HG03565 (cell line): ENCODE measurements around the gene ZNF467.

Source experiments
- ATAC-seq: cut with Tn5 transposase; IDR thresholded peaks from one replicate; pipeline ENCODE4 v1.9.1; 2021; ENCODE audit warnings: mild to moderate bottlenecking, moderate library complexity; ENCODE audit not compliant: unreplicated experiment

Gene ZNF467

GRCh38 chr7:149772241-149772955, 990 bp downstream of the ZNF467 start:
- no peak for ATAC-seq

- ATAC-seq, result peak; percentile 84
Measured at GRCh38 chr7:149771720-149772240, 1.6 kb downstream of the ZNF467 start.

GRCh38 chr7:149770728-149771636, 2.4 kb downstream of the ZNF467 start:
- no peak for ATAC-seq

DNA sequence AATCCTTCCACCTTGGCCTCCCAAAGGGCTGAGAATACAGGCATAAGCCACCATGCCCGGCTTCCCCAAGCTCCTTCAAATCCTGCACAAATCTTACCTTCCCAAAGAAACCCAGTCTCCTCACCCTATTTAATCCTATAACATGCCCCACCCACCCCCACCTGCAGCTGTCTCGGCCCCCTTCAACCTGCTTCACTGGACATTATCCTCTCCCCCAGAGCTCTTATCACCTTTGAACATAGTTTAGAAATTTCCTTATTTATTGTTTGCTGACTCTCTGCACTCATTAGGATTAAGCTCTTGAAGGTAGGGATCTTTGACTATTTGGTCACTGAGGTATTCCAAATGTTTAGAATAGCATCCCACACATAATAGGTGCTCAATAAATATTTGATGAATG, 3.5 kb downstream of the ZNF467 start:
- ATAC-seq, result no peak

DNA sequence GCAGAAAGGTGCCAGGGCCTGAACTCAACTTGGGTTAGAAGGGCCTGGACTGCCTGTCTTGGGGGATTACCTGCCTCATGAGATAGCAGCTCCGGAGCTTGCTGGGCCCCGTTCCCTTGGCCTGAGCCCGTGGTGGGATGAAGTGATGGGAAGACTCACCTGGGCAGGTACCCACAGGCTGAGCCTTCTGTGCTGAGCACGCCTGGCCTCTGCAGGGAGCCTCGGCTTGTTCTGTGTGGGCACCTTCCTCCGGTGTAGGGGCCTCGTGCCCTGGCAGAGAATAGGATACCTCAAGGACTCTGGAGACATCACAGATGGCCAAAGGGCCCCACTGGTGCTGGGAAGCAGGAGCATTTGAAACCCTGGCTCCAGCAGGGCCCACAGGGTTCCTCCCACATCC, 4.5 kb downstream of the ZNF467 start:
- ATAC-seq, result no peak

DNA sequence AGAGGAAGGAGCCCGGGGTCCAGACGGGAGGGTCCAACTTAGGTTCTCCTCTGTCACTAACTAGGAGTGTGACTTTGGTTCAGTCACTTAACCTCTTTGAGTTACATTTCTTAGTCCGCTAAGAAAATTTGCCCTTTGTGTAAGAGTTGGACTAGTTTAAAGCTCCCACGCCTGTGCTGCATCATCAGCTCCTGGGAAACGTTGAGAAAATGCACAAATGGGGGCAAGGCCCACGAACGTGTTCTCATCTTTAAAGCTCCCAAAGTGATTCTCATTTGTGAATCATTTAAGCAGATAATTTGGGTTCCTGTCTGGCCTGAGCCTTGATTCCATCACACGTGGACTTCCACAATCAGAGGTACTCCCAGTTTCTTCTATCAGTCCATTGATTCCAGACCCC, 6.3 kb downstream of the ZNF467 start:
- no peak for ATAC-seq

DNA sequence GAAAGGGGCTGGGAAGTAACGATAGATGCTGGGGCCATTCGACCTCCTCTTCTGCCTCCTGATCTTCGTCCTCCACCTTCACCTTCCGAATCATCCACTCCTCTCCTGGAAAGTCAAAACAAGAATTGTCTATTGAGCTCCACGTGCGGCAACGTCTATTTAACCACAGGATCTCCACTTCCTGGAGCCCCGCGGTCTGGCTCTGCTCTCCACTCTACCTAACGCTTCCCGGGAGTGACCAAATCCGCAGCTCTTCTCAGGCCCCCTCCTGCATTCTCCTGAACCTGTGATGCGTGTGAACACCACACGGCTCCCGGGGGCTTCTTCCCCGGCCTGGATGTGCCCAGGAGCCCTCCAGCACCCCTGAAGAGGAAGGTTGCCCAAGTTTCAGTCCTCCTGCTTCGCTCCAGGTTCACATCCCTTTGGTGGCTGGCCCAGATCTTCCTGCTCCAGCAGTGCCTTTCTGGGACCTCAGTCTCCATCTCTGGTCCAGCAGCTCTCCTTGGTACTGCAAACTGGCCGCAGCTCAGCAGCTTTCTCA, 7.2 kb downstream of the ZNF467 start:
- ATAC-seq, result no peak

DNA sequence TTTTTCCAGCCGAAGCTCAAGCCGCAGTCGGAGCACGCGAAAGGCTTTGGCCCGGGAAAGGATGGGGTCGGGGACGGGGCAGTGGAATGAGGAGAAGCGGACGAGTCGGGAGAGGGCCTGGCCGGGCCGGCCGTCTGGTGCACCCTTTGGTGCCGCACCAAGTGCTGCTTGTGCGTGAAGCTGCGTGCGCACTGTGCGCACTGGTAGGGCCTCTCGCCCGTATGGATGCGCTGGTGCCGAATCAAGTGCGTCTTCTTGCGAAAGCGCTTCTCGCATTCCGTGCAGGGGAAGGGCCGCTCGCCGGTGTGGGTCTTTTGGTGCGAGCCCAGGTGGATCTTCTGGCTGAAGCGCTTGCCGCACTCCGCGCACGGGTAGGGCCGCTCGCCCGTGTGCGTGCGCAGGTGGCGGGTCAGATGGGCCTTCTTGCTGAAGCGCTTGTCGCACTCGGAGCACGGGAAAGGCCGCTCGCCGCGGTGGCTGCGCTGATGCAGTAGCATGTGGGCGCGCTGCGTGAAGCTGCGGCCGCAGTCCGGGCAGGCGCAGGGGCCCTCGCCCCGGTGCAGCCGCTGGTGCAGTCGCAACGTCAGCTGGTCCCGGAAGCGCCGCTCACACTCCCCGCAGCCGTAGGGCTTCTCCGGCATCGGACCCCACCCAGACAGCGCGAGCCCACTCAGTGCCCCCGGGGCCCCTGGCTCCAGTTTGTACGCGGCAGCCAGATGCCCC, 7.8 kb downstream of the ZNF467 start:
- ATAC-seq, result no peak

DNA sequence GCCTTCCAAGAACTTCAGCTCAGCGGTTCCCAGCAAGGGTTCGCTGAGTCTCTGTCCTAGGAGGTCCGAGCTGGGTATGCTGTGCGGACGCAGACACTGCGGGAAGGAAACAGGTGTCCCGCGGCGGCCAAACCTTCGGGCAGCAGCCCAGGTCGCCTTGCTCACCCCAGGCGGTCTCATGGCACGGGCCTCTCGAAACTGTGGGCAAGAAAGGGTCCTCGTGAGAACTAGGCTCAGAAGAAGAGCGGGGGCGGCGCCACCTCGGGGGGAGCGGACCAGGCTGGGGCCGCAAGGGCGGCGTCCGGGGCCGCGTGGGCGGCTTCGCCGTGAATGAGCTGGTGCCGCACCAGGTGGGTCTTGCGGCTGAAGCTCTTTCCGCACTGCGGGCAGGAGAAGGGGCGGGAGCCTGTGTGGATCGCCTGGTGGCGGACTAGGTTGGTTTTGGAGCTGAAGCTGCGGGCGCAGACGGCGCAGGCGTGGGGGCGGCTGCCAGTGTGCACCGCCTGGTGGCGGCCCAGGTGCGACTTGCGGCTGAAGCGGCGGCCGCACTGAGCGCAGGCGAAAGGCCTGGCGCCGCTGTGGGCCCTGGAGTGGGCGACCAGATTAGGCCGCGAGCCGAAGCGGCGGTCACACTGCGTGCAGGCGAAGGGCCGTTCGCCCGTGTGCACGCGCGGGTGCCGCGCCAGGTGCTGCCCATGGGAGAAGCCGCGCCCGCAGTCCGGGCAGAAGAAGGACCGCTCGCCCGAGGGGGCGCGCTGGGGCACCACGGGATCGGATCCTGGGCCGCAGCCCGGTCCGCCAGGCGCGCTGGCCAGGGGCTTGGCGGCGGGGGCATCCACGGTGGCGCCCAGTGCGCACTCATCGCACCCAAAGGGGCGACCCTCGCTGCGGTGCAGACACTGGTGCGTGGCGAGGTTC, 8.6 kb downstream of the ZNF467 start:
- ATAC-seq, result no peak

GRCh38 chr7:149763563-149764240, 9.7 kb downstream of the ZNF467 start:
- no peak for ATAC-seq

DNA sequence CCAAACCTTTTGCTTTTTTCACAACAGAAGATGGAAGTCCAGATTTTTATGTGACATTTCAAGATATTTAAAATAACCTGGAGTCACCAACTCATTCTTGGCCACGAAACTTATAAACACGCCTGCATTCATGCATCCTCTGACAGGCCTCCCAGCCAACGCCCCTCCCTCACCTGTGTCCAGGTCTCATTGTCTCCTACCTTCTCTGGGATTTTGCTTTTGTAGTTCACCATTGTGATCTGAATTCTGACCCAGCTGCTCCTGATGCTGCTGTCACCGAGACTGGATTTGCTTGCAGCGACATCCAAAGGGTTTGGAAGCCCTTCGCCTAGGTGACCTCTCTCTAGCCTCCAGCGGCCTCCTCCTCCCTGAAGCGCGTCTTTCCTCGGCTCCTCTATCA, 10.8 kb downstream of the ZNF467 start:
- ATAC-seq, result no peak

DNA sequence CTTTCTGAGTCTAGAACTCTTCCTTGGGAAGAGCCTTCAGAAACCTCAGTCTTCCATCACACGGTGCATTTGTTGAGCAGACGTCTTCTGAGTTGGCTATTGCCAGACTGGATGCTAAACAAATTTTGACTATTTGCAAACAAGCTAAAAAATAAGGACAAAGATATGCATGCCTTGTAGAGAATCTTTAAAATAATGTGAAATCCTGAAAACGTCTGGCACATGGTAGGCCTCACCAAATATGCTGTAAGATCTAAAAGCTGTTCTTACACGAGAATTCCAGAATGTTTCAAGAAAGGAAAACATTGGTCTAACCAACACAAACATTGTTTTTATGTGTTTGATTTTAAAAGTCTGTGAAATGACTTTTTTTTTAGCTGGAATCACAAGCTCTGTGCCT, 11.3 kb downstream of the ZNF467 start:
- ATAC-seq, result no peak

GRCh38 chr7:149761307-149761706, 12.1 kb downstream of the ZNF467 start:
- no peak for ATAC-seq

- ATAC-seq, result no peak
Measured at GRCh38 chr7:149760538-149760937, 12.8 kb downstream of the ZNF467 start.

- ATAC-seq, result no peak
Measured at GRCh38 chr7:149759093-149759860, 14.1 kb downstream of the ZNF467 start.

- no peak for ATAC-seq
Measured at GRCh38 chr7:149753375-149754233, 19.8 kb downstream of the ZNF467 start.

- ATAC-seq, result no peak
Measured at GRCh38 chr7:149752646-149753045, 20.7 kb downstream of the ZNF467 start.
